Loucy (cell line): ENCODE measurements around the gene FHAD1.

ENCODE experiments used
- H2AFZ ChIP-seq: fragments of 200-600 bp; sonication (generic); 2 replicates; pipeline ENCODE4 v1.6.0; 2016; ENCODE audit warnings: antibody characterized with exemption, mild to moderate bottlenecking, low read length, moderate library complexity
- H3F3A ChIP-seq: fragments of 200-600 bp; 2 replicates; pipeline ENCODE4 v1.6.0; 2016; ENCODE audit warnings: antibody characterized with exemption, low read depth, mild to moderate bottlenecking
- H3K27me3 ChIP-seq: fragments of 200-600 bp; sonication (generic); 2 replicates; pipeline ENCODE4 v1.6.1; 2014; ENCODE audit warnings: low read length, mild to moderate bottlenecking; ENCODE audit not compliant: insufficient read depth, poor library complexity, severe bottlenecking
- H3K36me3 ChIP-seq: fragments of 200-600 bp; sonication (generic); 2 replicates; pipeline ENCODE4 v1.6.1; 2016; ENCODE audit warnings: low read length; ENCODE audit not compliant: insufficient read depth
- H3K4me1 ChIP-seq: fragments of 200-600 bp; sonication (generic); 2 replicates; pipeline ENCODE4 v1.5.1; 2014; ENCODE audit warnings: low read length, mild to moderate bottlenecking; ENCODE audit not compliant: insufficient read depth, poor library complexity, severe bottlenecking
- H3K4me2 ChIP-seq: fragments of 200-600 bp; sonication (generic); 2 replicates; pipeline ENCODE4 v1.6.0; 2014; ENCODE audit warnings: antibody characterized with exemption, low read length, low read depth, mild to moderate bottlenecking; ENCODE audit not compliant: poor library complexity, severe bottlenecking
- H3K4me3 ChIP-seq: fragments of 200-600 bp; sonication (generic); 2 replicates; pipeline ENCODE4 v1.5.1; 2014; ENCODE audit warnings: low read length, mild to moderate bottlenecking, mixed read lengths; ENCODE audit not compliant: poor library complexity, severe bottlenecking
- H3K79me2 ChIP-seq: fragments of 200-600 bp; sonication (generic); 2 replicates; pipeline ENCODE4 v1.6.1; 2014; ENCODE audit warnings: low read length; ENCODE audit not compliant: insufficient read depth
- H3K9ac ChIP-seq: fragments of 200-600 bp; sonication (generic); 2 replicates; pipeline ENCODE4 v1.6.0; 2014; ENCODE audit warnings: mild to moderate bottlenecking, low read depth, low read length, moderate library complexity; ENCODE audit not compliant: poor library complexity, severe bottlenecking
- H3K9me2 ChIP-seq: fragments of 200-600 bp; sonication (generic); replicated peaks from 2 replicates; pipeline ENCODE4 v1.6.1; 2016; ENCODE audit warnings: low read depth, low read length, mixed read lengths
- H3K9me3 ChIP-seq: fragments of 200-600 bp; sonication (generic); 2 replicates; pipeline ENCODE4 v1.6.1; 2014; ENCODE audit warnings: mild to moderate bottlenecking, antibody characterized with exemption, low read length, low read depth; ENCODE audit not compliant: insufficient read depth
- H4K20me1 ChIP-seq: fragments of 200-600 bp; sonication (generic); 2 replicates; pipeline ENCODE4 v1.6.0; 2014; ENCODE audit warnings: antibody characterized with exemption, low read length, mild to moderate bottlenecking; ENCODE audit not compliant: insufficient read depth, poor library complexity, severe bottlenecking
- CTCF ChIP-seq: fragments of 200-600 bp; sonication (generic); conservative IDR thresholded peaks from 2 replicates; pipeline ENCODE4 v1.5.1; 2014; ENCODE audit warnings: mild to moderate bottlenecking, antibody characterized with exemption, low read length
- EZH2phosphoT487 ChIP-seq: fragments of 200-600 bp; IDR thresholded peaks from 2 replicates; pipeline ENCODE4 v1.6.1; 2018; ENCODE audit warnings: antibody characterized with exemption, mild to moderate bottlenecking, moderate library complexity, borderline replicate concordance

Gene FHAD1

GRCh38 chr1:15348648-15349047 is 101.6 kb downstream of the FHAD1 start:
- TF ChIP-seq EZH2phosphoT487 (no peak), CTCF (no peak)
- Histone ChIP-seq H3K4me3 (no peak overlapping the region), H3K79me2 (no peaks in the 10 kb centered on the region), H4K20me1 (no peaks in the 10 kb centered on the region), H3K9ac (no peak overlapping the region), H2AFZ (no peak overlapping the region), H3F3A (no peaks in the 10 kb centered on the region), H3K4me1 (peaks cover 32% of the 10 kb centered on the region), H3K27me3 (no peaks in the 10 kb centered on the region), H3K36me3 (no peaks in the 10 kb centered on the region), H3K4me2 (no peak overlapping the region), H3K9me2 (no peaks in the 10 kb centered on the region), H3K9me3 (no peaks in the 10 kb centered on the region)

- no peak overlapping the region for H3K4me2 ChIP-seq
- no peaks in the 10 kb centered on the region for H3K9me2 ChIP-seq
- H3F3A ChIP-seq, result no peaks in the 10 kb centered on the region
- H4K20me1 ChIP-seq, result no peaks in the 10 kb centered on the region
- H3K9me3 ChIP-seq, result no peaks in the 10 kb centered on the region
- no peaks in the 10 kb centered on the region for H3K27me3 ChIP-seq
- no peak overlapping the region for H3K9ac ChIP-seq
- no peak overlapping the region for H3K4me3 ChIP-seq
- H2AFZ ChIP-seq, result no peak overlapping the region
- H3K36me3 ChIP-seq, result no peaks in the 10 kb centered on the region
- peaks cover 32% of the 10 kb centered on the region for H3K4me1 ChIP-seq
- TF ChIP-seq CTCF (no peak), EZH2phosphoT487 (no peak)
- H3K79me2 ChIP-seq, result no peaks in the 10 kb centered on the region
These were observed 102.1 kb downstream of the FHAD1 start for GRCh38 chr1:15349133-15349532.

DNA sequence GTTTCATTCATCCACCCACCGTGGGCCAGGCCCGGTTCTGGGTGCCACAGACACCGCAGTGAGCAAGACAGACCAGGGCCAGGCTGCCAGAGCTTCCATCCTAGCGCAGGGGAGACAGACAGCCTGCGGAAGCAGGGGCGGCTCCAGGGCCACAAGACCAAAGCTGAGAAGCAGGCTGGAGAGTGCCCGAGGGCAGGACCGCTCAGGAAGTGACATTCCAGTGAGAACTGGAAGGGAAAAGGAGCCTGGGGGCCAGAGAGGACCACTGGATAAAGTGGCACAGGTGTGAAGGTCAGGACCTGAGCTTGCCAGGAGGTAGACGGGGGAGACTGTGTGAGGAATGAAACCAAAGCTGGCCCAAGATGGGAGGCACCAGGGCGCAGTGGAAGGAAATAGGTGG is 103.1 kb downstream of the FHAD1 start:
- H3K4me3 ChIP-seq, result no peak overlapping the region
- no peaks in the 10 kb centered on the region for H3F3A ChIP-seq
- H3K9me3 ChIP-seq, result no peaks in the 10 kb centered on the region
- H2AFZ ChIP-seq, result no peak overlapping the region
- H3K79me2 ChIP-seq, result no peaks in the 10 kb centered on the region
- no peak overlapping the region for H3K9ac ChIP-seq
- peaks cover 32% of the 10 kb centered on the region for H3K4me1 ChIP-seq
- no peak for TF ChIP-seq EZH2phosphoT487
- TF ChIP-seq CTCF, result no peak
- H3K4me2 ChIP-seq, result no peak overlapping the region
- H4K20me1 ChIP-seq, result no peaks in the 10 kb centered on the region
- no peaks in the 10 kb centered on the region for H3K9me2 ChIP-seq
- no peaks in the 10 kb centered on the region for H3K27me3 ChIP-seq
- no peaks in the 10 kb centered on the region for H3K36me3 ChIP-seq
